ENCODE measurements around the gene ALK. TPM values are rescaled to one million over a fixed set of nuclear protein-coding genes. Genes with fewer than 3 reads are reported as not detected.

The ALK gene
- total RNA-seq, 4 donors from 2014 or later = 0.85 to 2.4 (median 1.8) TPM

DNA sequence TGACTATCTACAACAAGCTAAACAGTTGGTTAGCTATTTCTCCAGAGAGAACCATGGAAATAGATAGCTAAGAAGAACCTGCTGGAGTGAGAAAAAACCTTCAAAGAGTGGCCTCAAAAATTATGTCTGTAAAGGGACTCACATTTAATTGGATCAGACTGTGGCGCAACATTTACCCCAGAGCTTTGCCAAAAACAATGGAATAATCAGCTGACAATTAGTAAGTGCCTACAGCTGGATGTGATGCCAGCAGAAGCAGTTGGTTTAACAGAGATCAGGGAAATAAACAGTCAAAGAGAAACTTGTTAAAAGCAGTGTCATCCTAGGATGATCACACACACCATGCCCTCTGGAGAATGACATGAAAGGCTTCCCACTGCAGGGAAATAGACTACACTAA lies 495.5 kb downstream of the ALK start:
- no peak for TF ChIP-seq CTCF (IDR thresholded peaks at IDR 0.05; ENCODE audit: low read depth)

DNA sequence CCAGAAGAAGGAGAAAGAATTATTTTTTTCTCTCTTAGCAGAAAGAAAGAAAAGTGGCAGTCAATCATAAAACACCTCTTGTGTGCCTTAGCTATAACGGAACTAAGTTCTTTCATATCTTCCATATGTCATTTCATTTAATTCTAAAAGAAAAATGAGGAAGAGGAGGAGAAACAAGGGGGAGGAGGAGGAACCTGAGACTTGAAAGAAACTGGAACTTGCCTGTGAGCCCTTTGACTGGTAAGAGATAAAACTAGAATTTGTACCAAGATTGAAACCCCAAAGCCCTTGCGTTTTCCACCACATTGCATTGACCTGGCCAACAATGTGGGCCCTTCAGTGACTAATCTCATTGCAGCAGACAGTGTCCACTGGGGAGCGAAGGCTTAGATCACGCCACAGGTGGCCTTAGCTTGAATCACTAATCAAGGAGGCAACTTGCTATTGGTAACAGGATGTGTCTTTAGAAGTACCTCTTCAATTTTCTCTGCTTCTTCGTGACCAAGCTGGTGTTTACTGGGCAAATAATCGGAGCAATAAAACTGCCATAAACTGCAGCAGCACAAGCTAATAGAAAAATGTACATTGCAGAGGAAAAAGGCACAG lies 498.2 kb downstream of the ALK start:
- no peak for TF ChIP-seq CTCF (IDR thresholded peaks at IDR 0.05; ENCODE audit: low read depth)

- no peak for TF ChIP-seq CTCF (IDR thresholded peaks at IDR 0.05; ENCODE audit: low read depth)
Observed at GRCh38 chr2:29420999-29421782, 500.2 kb downstream of the ALK start.

DNA sequence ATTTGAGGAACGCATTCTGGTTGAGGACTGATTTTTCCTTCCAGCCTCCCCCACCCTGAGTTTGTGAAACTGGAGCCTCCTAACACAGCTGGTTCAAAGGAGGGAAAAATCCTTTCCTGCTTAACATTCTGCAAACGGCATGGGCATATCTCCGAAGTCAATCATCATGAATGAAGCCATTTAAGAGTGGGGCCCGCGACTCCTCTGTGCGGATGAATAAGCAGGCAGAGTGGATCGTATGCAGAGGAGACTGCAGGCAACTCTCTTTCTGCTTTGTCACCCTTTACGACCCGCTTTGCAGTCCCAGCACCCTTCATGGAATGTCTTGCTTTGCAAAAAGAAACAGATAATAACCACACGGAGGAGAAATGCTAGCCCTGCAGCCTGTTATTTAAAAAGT lies 500.9 kb downstream of the ALK start:
- no peak for TF ChIP-seq CTCF (IDR thresholded peaks at IDR 0.05; ENCODE audit: low read depth)

DNA sequence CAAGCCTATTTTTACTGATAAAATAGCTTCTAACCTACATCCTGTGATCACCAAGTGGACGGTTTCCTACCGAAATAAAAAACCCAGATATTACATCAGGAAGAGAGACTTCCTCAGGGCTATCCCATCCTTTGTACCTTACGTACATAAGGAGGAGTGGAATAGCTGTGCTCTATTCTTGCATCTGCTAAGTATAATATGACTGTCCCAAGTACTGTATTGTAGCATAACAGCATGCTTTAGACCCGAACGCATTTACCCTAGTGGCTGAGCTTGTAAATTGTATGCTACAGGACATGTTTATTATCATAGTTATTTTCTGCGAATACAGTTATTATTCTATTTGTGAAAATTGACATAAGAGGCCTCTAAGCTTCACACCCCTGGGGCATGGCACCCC lies 503.8 kb downstream of the ALK start:
- no peak for TF ChIP-seq CTCF (IDR thresholded peaks at IDR 0.05; ENCODE audit: low read depth)

GRCh38 chr2:29412197-29412925 lies 509.0 kb downstream of the ALK start:
- TF ChIP-seq CTCF (IDR thresholded peaks at IDR 0.05; ENCODE audit: low read depth) = no peak

GRCh38 chr2:29405707-29406106 lies 515.7 kb downstream of the ALK start:
- no peak for TF ChIP-seq CTCF (IDR thresholded peaks at IDR 0.05; ENCODE audit: low read depth)
